Dedifferentiated amniotic fluid mesenchymal stem cell (primary cell): ENCODE results near the gene PROS1.
"Not testable (repeated sequence)": the region's sequence is repeated elsewhere in the genome, so short reads cannot be mapped to it uniquely, and the experiment has no call there.

ENCODE experiments used
- DNase-seq: peaks from one replicate; pipeline ENCODE4 v3.0.0-alpha.2; 2016; ENCODE audit errors: extremely low spot score

Gene PROS1

DNA sequence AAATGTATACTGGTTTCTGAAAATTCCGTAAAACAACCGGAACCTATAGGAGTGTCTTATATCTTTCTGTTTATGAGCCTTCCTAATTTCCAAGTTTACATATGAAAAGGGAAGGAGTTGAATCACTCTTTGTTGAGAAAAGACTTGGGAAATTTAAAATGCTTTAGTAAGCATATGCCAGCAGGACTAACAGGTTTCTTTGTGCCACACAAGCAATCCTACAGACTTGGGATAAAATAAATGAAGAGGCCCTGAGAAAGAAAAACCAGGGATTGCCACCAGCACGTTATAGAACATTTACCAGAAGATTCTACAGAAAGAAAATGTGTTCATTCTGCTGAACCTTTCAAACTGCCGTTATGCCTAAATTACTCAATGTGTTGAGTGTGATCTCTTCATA is 96.3 kb downstream of the PROS1 start:
- not testable (repeated sequence) for DNase-seq

DNA sequence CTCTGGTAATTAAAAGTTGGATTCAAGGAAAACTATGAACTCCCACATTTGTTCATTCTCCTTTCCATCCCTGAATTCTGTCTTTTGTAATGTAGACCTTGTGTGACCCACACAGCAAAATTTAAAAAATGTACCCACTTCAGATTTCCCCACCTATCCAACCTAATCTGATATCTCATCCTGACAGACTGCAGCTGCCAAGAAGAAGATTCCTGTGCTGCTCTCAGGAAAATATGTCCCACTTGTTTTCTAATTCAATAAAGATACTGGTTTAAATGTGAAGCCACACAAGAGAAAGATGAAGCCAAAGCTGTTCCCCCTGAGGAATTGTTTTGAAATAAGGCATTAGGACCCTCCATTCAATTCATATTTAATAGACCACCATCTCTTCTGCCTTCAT is 100.3 kb downstream of the PROS1 start:
- not testable (repeated sequence) for DNase-seq

DNA sequence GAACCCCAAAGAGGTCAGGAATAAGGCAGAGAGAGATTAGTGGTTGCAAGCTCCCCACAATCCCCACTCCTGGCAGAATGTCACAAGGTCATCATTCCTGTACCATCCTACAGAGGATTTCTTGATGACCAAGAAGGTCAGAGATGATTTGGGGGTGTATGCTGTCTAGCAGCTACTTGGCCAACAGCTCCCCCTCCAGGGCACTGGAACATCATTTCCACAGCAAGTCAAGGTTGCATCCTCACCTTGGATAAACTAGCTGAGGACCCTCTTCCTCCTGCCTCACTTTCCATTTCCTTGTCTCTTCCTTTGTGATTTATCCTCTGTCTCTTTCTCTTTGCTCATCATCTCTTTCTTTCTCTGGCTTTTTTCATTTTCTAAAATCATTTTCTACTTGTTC is 106.3 kb downstream of the PROS1 start:
- DNase-seq: no peak

DNA sequence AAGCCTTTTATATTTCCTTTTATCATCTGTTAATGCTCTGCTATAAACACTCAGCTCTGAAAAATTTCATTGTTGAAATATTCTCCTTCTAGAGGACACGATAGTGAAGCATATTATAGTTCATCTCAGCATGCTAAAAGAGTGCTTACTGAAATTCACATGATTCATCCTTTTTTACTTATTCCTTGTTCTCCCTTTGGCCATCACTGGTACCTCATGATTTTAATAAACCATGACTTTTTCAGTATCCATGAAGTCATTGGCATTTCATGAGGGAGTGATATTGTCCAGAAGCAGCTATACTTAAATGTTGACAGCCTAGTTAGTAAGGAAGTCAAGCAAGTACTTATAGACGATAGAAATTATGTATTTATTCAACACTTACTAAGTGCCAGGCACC is 112.7 kb downstream of the PROS1 start:
- no peak for DNase-seq

DNA sequence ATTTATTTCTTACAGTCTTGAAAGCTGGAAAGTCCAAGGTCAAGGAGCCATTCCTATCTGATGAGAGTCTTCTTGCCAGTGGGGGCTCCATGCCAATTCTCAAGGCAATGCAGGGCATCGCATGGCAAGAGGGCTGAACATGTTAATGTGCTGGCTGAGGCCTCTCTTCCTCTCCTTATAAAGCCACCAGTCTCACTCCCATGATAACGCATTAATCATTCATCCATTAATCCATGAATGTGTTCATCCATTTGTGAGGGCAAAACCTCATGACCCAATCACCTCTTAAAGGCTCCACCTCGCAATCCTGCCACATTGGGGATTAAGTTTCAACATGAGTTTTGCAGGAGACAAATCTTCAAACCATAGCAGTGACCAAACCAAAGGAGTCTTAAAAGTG is 118.3 kb downstream of the PROS1 start:
- no peak for DNase-seq

DNA sequence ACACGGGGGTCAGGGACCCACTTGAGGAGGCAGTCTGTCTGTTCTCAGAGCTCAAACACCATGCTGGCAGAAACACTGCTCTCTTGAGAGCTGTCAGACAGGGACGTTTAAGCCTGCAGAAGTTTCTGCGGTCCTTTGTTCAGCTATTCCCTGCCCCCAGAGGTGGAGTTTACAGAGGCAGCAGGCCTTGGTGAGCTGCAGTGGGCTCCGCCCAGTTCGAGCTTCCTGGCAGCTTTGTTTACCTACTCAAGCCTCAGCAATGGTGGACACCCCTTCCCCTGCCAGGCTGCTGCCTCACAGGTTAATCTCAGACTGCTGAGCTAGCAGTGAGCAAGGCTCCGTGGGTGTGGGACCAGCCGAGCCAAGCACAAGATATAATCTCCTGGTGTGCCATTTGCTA is 121.5 kb downstream of the PROS1 start:
- not testable (repeated sequence) for DNase-seq

DNA sequence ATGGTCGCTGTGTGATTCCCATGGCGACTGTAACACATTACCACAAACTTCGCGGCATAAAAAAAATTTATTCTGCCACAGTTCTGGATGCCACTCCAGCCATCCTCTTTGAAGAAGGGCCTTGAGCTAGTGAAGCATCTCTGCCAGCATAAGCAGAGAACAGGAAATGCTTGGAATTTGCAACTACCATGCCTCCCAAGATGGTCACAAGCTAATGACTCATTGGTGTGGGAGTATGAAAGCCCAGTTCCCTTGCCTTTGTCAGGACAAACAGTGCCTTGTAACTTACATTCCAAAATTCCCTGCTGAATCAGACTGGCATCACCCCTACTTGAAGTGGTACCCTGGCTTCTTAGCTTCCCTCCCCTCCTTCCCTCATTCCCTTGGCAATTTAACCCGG is 129.7 kb downstream of the PROS1 start:
- peak; percentile 65 for DNase-seq

DNA sequence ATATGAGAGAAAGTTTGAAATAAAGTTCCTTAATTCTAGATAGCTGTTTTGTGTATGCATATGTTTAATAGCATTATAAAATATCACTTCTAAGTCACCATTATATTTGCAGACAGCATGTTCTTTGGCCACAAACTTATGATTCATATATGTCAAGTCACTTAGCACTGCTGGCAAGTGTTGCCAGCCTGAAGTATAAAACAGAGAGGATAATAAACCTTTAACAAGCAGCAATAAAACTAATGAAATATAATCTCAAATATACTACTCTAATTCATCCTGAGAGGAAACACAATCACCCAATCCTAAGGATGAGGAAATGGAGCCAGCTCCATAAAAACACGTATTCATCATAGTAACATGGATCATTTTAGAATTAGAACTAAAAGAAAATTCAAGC is 134.5 kb downstream of the PROS1 start:
- DNase-seq: not testable (repeated sequence)
